ENCODE results near the gene GRAMD1B. TPM values are rescaled to one million over a fixed set of nuclear protein-coding genes. Genes with fewer than 3 reads are reported as not detected.

The GRAMD1B gene
- total RNA-seq, 1 experiment from 2014 or later = 5.8 TPM

- Histone ChIP-seq H3K4me1 (replicated peaks; ENCODE audit: insufficient read depth) (peaks cover 10% of the 10 kb centered on the region), H3K27ac (no peak overlapping the region), H3K4me2 (no peak overlapping the region), H4K20me1 (ENCODE audit: insufficient read depth) (no peaks in the 10 kb centered on the region), H3K9me3 (ENCODE audit: insufficient read depth, low read depth) (no peaks in the 10 kb centered on the region), H3K27me3 (ENCODE audit: insufficient read depth, low read depth) (no peaks in the 10 kb centered on the region), H3K4me3 (no peak overlapping the region), H3F3A (ENCODE audit: insufficient read depth, low read depth) (peaks cover 11% of the 10 kb centered on the region; the same call in 1 of the 2 replicates), H3K79me2 (ENCODE audit: low read depth) (no peaks in the 10 kb centered on the region), H2AFZ (no peak overlapping the region), H3K36me3 (ENCODE audit: low read depth) (no peaks in the 10 kb centered on the region), H3K9me2 (ENCODE audit: insufficient read depth) (no peaks in the 10 kb centered on the region)
- TF ChIP-seq CTCF (conservative IDR thresholded peaks at IDR 0.05) (no peak), EZH2 (IDR thresholded peaks at IDR 0.05; ENCODE audit: low read depth) (no peak)
- intact Hi-C loops (cut with micrococcal nuclease; ENCODE audit: unreplicated experiment) = no loop called here
- ChIA-PET POLR2A (ENCODE audit: unreplicated experiment) (no interaction called here), CTCF (interaction anchor here (0.9 kb wide), 1 partner anchor 121 kb away, joined by 3 read pairs; no protein-coding TSS in a partner anchor)
- no peak for DNase-seq
- no TSS peak for BruUV-seq (replicated peaks)
These were observed 156.5 kb downstream of the GRAMD1B start for GRCh38 chr11:123586568-123586967.

DNA sequence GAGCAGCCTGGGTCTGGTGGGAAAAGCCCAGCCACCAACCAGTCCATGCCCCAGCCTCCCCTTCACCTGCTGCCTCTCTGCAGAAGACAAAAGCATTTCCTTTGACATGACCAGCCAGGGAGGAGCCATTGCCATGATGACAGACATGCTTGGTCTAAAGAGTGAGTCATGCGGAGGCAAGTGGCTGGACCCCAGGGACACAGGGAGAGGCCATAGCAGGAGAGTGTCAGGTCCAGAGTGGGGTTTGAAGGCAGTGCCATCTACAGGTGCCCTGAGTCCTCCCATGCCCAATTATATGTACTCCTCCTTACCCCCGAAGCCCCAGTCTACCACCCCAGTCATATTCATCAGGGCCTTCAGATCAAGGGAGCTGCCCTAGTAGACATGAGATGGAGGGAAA lies 157.0 kb downstream of the GRAMD1B start:
- TF ChIP-seq EZH2 (IDR thresholded peaks at IDR 0.05; ENCODE audit: low read depth) (no peak), CTCF (conservative IDR thresholded peaks at IDR 0.05) (no peak)
- no TSS peak for BruUV-seq (replicated peaks)
- H3K9me3 ChIP-seq (ENCODE audit: insufficient read depth, low read depth) = no peaks in the 10 kb centered on the region
- H3K4me1 ChIP-seq (replicated peaks; ENCODE audit: insufficient read depth) = peaks cover 10% of the 10 kb centered on the region
- ChIA-PET CTCF (no interaction called here), POLR2A (ENCODE audit: unreplicated experiment) (no interaction called here)
- peaks cover 11% of the 10 kb centered on the region; the same call in 1 of the 2 replicates for H3F3A ChIP-seq (ENCODE audit: insufficient read depth, low read depth)
- no peaks in the 10 kb centered on the region for H3K79me2 ChIP-seq (ENCODE audit: low read depth)
- no peaks in the 10 kb centered on the region for H4K20me1 ChIP-seq (ENCODE audit: insufficient read depth)
- H3K27me3 ChIP-seq (ENCODE audit: insufficient read depth, low read depth) = no peaks in the 10 kb centered on the region
- H3K9me2 ChIP-seq (ENCODE audit: insufficient read depth) = no peaks in the 10 kb centered on the region
- no peaks in the 10 kb centered on the region for H3K36me3 ChIP-seq (ENCODE audit: low read depth)
- H2AFZ ChIP-seq = no peak overlapping the region
- H3K4me3 ChIP-seq = no peak overlapping the region
- intact Hi-C loops (cut with micrococcal nuclease; ENCODE audit: unreplicated experiment) = no loop called here
- no peak for DNase-seq
- H3K27ac ChIP-seq = no peak overlapping the region
- no peak overlapping the region for H3K4me2 ChIP-seq

DNA sequence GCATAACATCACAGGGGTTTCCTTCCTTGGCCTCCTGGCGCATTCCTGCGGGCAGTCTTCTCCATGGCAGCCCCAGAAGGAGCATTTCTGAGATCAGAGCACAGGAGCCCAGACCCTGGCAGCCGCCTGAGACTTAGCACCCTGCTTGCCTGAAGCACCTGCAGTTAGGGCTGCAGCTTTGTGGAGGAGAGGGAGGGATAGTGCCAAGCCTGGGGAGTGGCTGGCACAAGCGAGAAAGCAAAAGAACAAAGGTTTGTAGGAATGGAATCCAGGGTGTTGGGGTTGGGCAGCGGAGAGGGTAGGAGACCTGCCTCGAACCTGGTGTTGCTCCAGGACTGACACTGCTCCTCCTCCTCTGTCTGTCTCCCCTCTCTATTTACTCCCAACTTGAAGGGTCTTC lies 157.5 kb downstream of the GRAMD1B start:
- H3K27me3 ChIP-seq (ENCODE audit: insufficient read depth, low read depth) = no peaks in the 10 kb centered on the region
- TF ChIP-seq CTCF (conservative IDR thresholded peaks at IDR 0.05) = no peak
- TF ChIP-seq EZH2 (IDR thresholded peaks at IDR 0.05; ENCODE audit: low read depth) = no peak
- CTCF ChIA-PET = interaction anchor here (0.6 kb wide), 1 partner anchor 16 kb away, joined by 4 read pairs; no protein-coding TSS in a partner anchor
- intact Hi-C loops (cut with micrococcal nuclease; ENCODE audit: unreplicated experiment) = no loop called here
- H4K20me1 ChIP-seq (ENCODE audit: insufficient read depth) = no peaks in the 10 kb centered on the region
- H3F3A ChIP-seq (ENCODE audit: insufficient read depth, low read depth) = peaks cover 11% of the 10 kb centered on the region; the same call in 1 of the 2 replicates
- no peak overlapping the region for H3K27ac ChIP-seq
- H3K36me3 ChIP-seq (ENCODE audit: low read depth) = no peaks in the 10 kb centered on the region
- H3K4me1 ChIP-seq (replicated peaks; ENCODE audit: insufficient read depth) = peaks cover 10% of the 10 kb centered on the region
- no peak overlapping the region for H3K4me2 ChIP-seq
- H3K79me2 ChIP-seq (ENCODE audit: low read depth) = no peaks in the 10 kb centered on the region
- no peaks in the 10 kb centered on the region for H3K9me2 ChIP-seq (ENCODE audit: insufficient read depth)
- no TSS peak for BruUV-seq (replicated peaks)
- no peak overlapping the region for H3K4me3 ChIP-seq
- DNase-seq = no peak
- POLR2A ChIA-PET (ENCODE audit: unreplicated experiment) = no interaction called here
- H2AFZ ChIP-seq = no peak overlapping the region
- no peaks in the 10 kb centered on the region for H3K9me3 ChIP-seq (ENCODE audit: insufficient read depth, low read depth)
